ENCODE measurements around the gene CTNNA2. TPM values are rescaled to one million over a fixed set of nuclear protein-coding genes. Genes with fewer than 3 reads are reported as not detected.

The CTNNA2 gene
- total RNA-seq, 1 experiment from 2014 or later = 0.41 TPM

DNA sequence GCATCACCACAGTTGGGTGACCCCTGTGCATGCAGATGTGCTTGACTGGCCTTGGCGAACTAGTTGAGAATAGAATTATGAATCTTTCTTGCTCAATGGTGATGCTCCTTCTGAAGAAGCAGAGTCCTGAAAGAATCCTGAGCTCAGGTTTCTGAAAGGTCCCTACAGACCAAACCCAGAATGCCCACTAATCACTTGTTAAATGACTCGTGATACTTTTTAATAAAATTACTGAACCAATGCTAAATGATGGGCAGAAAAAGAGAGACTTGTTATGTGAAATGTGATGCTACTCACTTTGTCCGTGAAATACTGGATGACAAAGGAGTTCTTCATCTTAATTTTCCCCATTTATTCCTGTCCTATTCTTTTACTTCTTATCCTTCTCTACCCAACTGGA is 1055.2 kb downstream of the CTNNA2 start:
- in situ Hi-C loops (cut with HindIII; ENCODE audit: low sequenced_read_pairs) = no loop called here
- no peak for DNase-seq (ENCODE audit: low spot score)

DNA sequence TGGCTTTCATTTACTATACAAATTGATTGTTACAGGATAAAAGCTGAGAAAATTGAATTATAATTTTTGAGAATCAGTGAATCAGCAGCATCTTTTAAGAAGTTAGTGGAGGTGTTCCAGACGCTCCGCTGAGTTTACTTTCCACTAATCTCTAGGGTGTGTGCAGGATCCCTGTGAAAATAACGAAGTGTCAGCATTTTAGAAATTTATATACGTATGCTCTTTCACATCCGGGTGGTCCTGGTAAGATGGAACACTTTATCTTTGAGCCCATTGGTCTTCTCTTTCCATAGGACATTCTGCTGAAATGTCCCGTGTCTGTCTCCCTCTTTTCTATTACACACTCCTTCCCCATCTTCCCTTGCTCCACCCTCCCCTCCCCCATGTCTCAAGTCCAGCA is 1060.3 kb downstream of the CTNNA2 start:
- in situ Hi-C loops (cut with HindIII; ENCODE audit: low sequenced_read_pairs) = no loop called here
- DNase-seq (ENCODE audit: low spot score) = no peak

- no peak for DNase-seq (ENCODE audit: low spot score)
- in situ Hi-C loops (cut with HindIII; ENCODE audit: low sequenced_read_pairs) = no loop called here
Observed at GRCh38 chr2:80573950-80574349, 1061.1 kb downstream of the CTNNA2 start.

DNA sequence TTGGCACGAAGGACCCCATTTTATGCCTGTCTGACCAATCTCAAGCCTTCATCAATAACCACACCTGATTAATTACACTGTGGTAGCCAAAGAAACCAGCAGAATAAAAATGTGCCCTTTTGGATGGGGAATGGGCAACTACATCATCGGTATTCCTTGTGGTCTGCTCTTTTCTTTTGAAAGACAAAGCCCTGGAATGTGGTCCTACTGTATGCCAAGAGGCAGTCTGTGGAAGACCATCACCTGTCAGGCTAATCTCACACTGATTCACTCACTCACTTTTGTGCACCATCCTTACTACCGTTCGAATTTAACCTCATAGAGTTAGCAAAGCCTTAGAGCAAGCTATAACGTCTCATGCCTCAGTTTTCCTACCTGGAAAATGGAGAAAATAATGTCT is 1066.9 kb downstream of the CTNNA2 start:
- DNase-seq (ENCODE audit: low spot score) = no peak
- in situ Hi-C loops (cut with HindIII; ENCODE audit: low sequenced_read_pairs) = no loop called here

DNA sequence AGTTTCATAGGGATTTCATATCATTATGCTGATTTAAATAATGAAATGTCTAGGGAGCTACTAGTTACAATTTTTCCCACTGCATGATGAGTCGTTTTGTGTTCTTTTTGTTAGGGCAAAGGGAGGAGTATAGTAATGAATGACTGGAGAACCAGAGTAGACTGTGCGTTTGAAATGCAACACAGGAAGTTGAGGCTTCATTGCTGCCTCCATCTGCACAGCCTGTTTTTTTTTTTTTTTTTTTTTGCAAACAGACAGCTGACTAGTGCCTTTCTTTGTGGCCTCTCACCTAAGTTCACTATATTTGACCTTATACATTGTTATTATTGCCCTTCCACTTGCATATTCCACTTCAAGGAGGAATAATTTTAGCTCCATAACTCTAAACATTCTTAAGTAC is 1078.4 kb downstream of the CTNNA2 start:
- DNase-seq (ENCODE audit: low spot score) = no peak
- in situ Hi-C loops (cut with HindIII; ENCODE audit: low sequenced_read_pairs) = no loop called here

DNA sequence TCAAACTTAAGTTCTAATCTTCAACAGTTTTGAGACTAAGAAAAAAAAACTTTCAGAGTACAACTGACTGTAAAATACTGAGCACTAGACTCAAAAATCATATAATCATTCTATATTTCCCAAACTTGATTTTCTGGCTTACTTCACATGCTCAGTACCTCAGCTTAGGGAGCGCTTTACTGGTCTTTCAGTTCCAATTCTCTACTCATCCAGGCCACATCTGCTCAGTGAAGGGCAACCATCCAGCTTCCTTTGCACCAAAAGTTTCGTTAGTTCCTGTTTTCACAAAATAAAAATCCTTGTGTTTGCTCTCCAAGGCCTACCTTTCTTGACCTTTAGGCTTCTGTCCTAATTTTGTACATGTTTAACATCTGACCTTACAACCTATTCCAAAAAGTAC is 1079.3 kb downstream of the CTNNA2 start:
- no peak for DNase-seq (ENCODE audit: low spot score)
- in situ Hi-C loops (cut with HindIII; ENCODE audit: low sequenced_read_pairs) = no loop called here

DNA sequence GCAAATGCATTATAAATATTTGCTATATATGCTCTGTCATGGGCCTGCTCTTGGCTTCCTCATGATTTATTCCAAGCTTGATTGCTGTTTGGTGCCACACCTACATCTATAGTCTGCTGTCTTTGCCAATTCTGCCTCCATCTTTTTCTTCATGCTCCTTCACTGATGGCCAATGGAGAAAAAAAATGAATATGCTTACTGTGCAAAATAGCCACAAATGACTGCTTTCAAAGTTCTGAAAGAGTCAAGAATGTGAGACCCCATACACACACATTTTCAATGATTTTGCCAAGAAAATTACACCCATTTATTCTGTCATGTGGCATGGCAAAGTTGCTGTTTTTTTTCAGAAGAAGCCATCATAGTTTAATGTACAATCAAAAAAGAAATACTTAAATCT is 1097.3 kb downstream of the CTNNA2 start:
- no peak for DNase-seq (ENCODE audit: low spot score)
- in situ Hi-C loops (cut with HindIII; ENCODE audit: low sequenced_read_pairs) = no loop called here

DNA sequence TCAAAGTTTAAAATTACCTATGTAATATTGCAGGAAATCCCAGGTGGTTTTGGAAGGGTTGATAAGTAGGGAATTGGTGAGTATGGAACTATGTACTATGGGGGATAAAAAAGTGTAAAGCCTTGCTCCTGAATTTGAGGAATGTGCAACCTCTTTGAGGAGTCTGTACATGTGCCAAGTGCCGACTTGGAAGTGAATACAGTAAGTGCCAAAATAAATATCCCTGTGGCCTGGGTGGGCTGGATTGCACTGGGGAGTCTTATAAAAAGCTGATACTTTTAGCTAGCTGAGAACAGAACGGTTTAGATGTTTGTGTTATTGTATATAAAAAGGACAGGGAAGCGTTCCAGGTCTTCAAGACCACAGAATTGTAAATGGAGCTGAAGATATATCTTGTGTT is 1108.8 kb downstream of the CTNNA2 start:
- in situ Hi-C loops (cut with HindIII; ENCODE audit: low sequenced_read_pairs) = no loop called here
- DNase-seq (ENCODE audit: low spot score) = no peak

DNA sequence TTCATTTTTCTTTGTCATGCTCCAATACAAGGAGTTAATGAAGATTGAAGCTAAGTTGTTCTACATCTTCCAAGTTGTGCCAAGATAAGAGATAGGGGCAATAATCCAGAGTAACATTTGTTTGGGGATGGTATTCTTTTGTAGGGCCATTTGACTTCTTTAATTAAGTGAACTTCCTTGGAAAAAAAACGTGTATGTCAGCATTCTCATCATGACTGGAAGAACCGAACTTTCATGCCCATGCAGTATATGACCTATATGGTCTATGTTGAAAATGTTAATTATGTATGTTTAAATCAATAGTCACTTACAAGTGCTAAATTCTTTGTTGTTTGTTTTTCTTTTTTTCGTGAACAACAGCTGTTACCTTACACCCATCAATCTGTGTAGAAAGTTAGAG is 1111.2 kb downstream of the CTNNA2 start:
- no peak for DNase-seq (ENCODE audit: low spot score)
- in situ Hi-C loops (cut with HindIII; ENCODE audit: low sequenced_read_pairs) = no loop called here

GRCh38 chr2:80634590-80634989 is 1121.7 kb downstream of the CTNNA2 start:
- in situ Hi-C loops (cut with HindIII; ENCODE audit: low sequenced_read_pairs) = no loop called here
- no peak for DNase-seq (ENCODE audit: low spot score)

GRCh38 chr2:80638783-80639182 is 1125.9 kb downstream of the CTNNA2 start:
- in situ Hi-C loops (cut with HindIII; ENCODE audit: low sequenced_read_pairs) = no loop called here
- DNase-seq (ENCODE audit: low spot score) = no peak

- no peak for DNase-seq (ENCODE audit: low spot score)
- in situ Hi-C loops (cut with HindIII; ENCODE audit: low sequenced_read_pairs) = no loop called here
Observed at GRCh38 chr2:80642465-80642864, 1129.6 kb downstream of the CTNNA2 start.

DNA sequence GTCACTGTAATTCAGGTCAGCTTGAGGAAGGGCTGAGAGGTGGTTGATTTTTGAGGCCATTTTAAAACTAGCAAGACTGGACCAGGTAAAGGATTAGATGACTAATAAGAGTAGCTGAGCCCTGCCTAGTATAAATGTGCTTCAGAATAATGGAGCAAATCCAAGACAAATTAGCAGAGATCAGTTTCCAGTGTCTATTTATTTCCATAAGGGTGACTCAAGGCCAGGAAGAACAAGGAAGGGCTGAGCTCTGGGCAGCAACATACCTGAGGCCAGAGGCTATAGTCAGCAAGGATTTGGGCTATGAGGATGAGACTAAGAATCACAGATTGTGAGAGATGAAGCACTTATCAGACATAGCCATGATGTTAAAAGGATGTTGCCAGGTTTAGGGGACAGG is 1130.7 kb downstream of the CTNNA2 start:
- in situ Hi-C loops (cut with HindIII; ENCODE audit: low sequenced_read_pairs) = no loop called here
- no peak for DNase-seq (ENCODE audit: low spot score)

DNA sequence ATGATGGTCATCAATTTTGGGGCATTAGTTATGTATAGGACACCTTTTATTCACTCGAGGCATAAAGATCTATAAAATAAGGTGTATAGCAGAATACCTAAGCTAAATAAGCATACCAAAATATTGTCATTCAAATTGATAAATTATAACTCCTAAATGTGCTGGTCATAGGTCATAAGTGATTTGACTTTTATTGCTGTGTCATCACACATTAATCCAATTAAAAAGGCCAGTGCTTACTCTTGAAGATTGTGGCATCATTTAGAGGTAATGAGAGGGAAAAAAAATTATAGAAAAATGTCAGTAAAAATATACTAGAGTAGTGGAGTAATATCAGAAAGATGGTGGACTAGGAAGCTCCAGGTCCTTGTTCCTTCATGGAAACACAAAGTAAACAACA is 1138.6 kb downstream of the CTNNA2 start:
- DNase-seq (ENCODE audit: low spot score) = no peak
- in situ Hi-C loops (cut with HindIII; ENCODE audit: low sequenced_read_pairs) = no loop called here

DNA sequence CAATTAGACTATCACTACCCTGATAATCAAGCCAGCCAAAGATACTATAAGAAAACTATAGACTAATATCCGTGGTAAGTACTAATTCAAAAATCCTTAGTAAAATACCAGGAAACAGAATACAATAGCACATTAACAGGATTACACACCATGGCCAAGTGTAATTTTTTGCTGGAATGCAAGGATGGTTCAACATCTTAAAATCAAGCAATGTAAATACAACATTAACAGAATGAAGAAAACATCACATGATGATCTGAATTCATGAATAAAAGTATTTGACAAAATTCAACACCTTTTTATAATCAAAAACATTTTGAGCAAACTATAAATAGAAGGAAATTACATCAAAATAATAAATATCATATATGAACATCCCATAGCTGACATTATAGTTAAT is 1142.4 kb downstream of the CTNNA2 start:
- DNase-seq (ENCODE audit: low spot score) = no peak

GRCh38 chr2:80670763-80671162 is 1157.9 kb downstream of the CTNNA2 start:
- in situ Hi-C loops (cut with HindIII; ENCODE audit: low sequenced_read_pairs) = no loop called here
- DNase-seq (ENCODE audit: low spot score) = no peak

More for the DNA sequence above, 1142.4 kb downstream of the CTNNA2 start:
- in situ Hi-C loops (cut with HindIII; ENCODE audit: low sequenced_read_pairs) = no loop called here

DNA sequence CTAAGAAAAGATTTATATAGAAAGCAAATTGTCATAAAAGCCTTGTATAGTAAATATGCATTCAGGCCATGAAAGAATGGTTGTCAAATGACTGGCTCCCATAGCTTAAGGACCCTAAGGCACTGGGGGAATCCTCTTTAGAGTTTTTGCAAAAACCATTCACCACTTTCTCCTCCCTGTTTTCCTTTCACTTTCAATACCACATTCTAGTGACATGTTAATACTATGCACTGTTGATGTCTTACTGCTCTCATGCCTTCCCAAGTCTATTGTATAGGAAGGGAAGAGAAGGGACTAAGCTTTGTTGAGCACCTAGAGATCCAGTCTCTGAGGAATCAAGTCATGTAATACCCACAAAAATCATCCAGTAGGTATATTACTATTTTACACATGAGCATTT is 1174.7 kb downstream of the CTNNA2 start:
- in situ Hi-C loops (cut with HindIII; ENCODE audit: low sequenced_read_pairs) = no loop called here
- no peak for DNase-seq (ENCODE audit: low spot score)

DNA sequence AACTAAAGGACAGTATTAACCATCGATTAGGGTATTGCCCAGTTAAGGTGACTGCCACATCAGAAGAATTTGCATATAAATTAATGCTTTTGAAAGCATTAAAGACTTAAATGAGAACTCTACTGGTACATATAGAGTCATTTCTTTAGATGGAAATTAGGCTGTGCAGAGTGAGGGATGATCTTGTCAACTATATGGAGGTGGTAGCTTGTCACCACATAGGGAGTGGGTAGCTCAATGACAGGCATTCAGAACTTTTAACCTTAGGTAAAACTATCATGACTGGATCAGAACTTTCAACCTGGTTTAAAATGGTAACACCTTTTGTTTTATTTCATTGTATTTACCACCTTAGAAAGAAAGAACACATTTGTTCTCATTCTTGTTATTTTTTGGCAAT is 1176.3 kb downstream of the CTNNA2 start:
- no peak for DNase-seq (ENCODE audit: low spot score)
- in situ Hi-C loops (cut with HindIII; ENCODE audit: low sequenced_read_pairs) = no loop called here
